Spleen (tissue), 7 donors: ENCODE data around the gene IL18BP.

ENCODE experiments used
- POLR2A ChIP-seq, 3 donors: fragments of 450-650 bp; IDR thresholded peaks; one replicate each; pipeline ENCODE4 v1.5.1; 2017; ENCODE audit warnings: antibody characterized with exemption in 3 of 3, mild to moderate bottlenecking in 1 of 3
- POLR2AphosphoS5 ChIP-seq, 3 donors: sonication (generic); formaldehyde crosslinking; IDR thresholded peaks; one replicate each; pipeline ENCODE4 v1.5.1; 2017; ENCODE audit warnings: antibody characterized with exemption in 3 of 3
- TF ChIP-seq, protein P1 (sequence below), 11 experiments: fragments of 200-600 bp in 7 of 11; fragments of 450-650 bp in 4 of 11; sonication (generic) in 4 of 11; IDR thresholded peaks in 8 of 11; conservative IDR thresholded peaks in 3 of 11; 1 replicate in 7 of 11; 2 replicates in 4 of 11; pipeline versions ENCODE4 v1.4.0 to v1.8.0; 2016 to 2021; ENCODE audit warnings: antibody characterized with exemption in 11 of 11, inconsistent platforms in 4 of 11, mild to moderate bottlenecking in 1 of 11
- donor health status: DM: no; HTN: no; CAD: no; lungs with moderate emphysema.
- donor health status: DM: no; HTN: no; CAD: no.
- donor health status: DM: no; HTN: no; CAD: no.

DNA sequence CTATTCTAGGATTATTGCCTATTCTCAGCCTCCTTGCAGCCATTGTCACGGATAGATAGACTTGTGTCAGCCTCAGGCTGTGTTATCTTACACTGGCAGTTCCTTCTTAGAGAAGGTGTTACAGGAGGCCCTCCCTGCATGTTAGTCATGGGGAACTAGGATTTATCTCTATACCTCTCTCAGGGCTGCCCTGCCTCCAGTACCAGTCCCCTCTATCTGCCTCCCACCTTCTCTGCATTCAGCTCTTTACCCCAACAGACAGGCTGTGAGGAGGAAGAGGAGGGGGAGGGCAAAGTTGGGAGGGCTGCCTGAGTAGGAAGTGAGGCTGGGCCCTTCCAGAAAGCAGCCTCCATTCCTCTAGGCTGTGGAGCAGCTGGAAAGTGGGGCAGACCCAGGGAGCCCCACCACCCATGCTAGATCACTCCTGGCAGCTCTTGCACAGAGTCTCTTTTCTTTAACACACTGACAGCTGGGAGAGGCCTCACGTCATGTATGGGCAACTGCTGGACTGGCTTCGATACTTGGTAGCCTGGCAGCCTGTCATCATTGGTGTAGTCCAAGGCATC is 2.9 kb upstream of the IL18BP start:
- TF ChIP-seq POLR2A (IDR thresholded peaks at IDR 0.05) (no peak), POLR2AphosphoS5 (IDR thresholded peaks at IDR 0.05) (no peak)
- TF ChIP-seq, protein P1, sequence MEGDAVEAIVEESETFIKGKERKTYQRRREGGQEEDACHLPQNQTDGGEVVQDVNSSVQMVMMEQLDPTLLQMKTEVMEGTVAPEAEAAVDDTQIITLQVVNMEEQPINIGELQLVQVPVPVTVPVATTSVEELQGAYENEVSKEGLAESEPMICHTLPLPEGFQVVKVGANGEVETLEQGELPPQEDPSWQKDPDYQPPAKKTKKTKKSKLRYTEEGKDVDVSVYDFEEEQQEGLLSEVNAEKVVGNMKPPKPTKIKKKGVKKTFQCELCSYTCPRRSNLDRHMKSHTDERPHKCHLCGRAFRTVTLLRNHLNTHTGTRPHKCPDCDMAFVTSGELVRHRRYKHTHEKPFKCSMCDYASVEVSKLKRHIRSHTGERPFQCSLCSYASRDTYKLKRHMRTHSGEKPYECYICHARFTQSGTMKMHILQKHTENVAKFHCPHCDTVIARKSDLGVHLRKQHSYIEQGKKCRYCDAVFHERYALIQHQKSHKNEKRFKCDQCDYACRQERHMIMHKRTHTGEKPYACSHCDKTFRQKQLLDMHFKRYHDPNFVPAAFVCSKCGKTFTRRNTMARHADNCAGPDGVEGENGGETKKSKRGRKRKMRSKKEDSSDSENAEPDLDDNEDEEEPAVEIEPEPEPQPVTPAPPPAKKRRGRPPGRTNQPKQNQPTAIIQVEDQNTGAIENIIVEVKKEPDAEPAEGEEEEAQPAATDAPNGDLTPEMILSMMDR (IDR thresholded peaks at IDR 0.05 in 8 of 11, conservative IDR thresholded peaks at IDR 0.05 in 3 of 11), result no peak
